HG03575 (cell line): ENCODE measurements around the gene JUND.

Source experiments
- ATAC-seq: cut with Tn5 transposase; IDR thresholded peaks from one replicate; pipeline ENCODE4 v1.9.1; 2021; ENCODE audit not compliant: unreplicated experiment, insufficient number of reproducible peaks, low FRiP score; ENCODE audit errors: extremely low read depth

Gene JUND

GRCh38 chr19:18257503-18258470 lies 23.6 kb downstream of the JUND start:
- no peak for ATAC-seq

- no peak for ATAC-seq
These were observed 26.6 kb downstream of the JUND start for GRCh38 chr19:18254546-18255503.

- ATAC-seq = no peak
These were observed 27.7 kb downstream of the JUND start for GRCh38 chr19:18253716-18254115.

- no peak for ATAC-seq
These were observed 28.3 kb downstream of the JUND start for GRCh38 chr19:18253130-18253529.

GRCh38 chr19:18252370-18252717 lies 29.1 kb downstream of the JUND start:
- no peak for ATAC-seq

- no peak for ATAC-seq
These were observed 29.6 kb downstream of the JUND start for GRCh38 chr19:18251587-18252369.

- ATAC-seq = no peak
These were observed 31.6 kb downstream of the JUND start for GRCh38 chr19:18249834-18250233.

- no peak for ATAC-seq
These were observed 36.1 kb downstream of the JUND start for GRCh38 chr19:18245297-18245696.

GRCh38 chr19:18239303-18239702 lies 42.1 kb downstream of the JUND start:
- no peak for ATAC-seq

- ATAC-seq = no peak
These were observed 47.2 kb downstream of the JUND start for GRCh38 chr19:18234194-18234593.

GRCh38 chr19:18233224-18233825 lies 48.1 kb downstream of the JUND start:
- ATAC-seq = no peak

- no peak for ATAC-seq
These were observed 48.7 kb downstream of the JUND start for GRCh38 chr19:18232540-18233223.

GRCh38 chr19:18231775-18232174 lies 49.6 kb downstream of the JUND start:
- ATAC-seq = no peak

GRCh38 chr19:18230941-18231734 lies 50.3 kb downstream of the JUND start:
- ATAC-seq = no peak

- no peak for ATAC-seq
These were observed 51.5 kb downstream of the JUND start for GRCh38 chr19:18229915-18230314.
